Pancreas (tissue), 10 donors: ENCODE measurements around the gene SMCO2. TPM values are rescaled to one million over a fixed set of nuclear protein-coding genes. Genes with fewer than 3 reads are reported as not detected.

ENCODE experiments used
- ATAC-seq, 4 donors: fragments of 200-7000 bp; cut with Tn5 transposase; one replicate each; pipeline versions ENCODE4 v1.8.0 to v1.9.1; 2020; ENCODE audit warnings: mild to moderate bottlenecking in 4 of 4, moderate library complexity in 4 of 4
- DNase-seq, 6 donors: peaks; one replicate each; pipeline ENCODE4 v3.0.0-alpha.2; 2020
- FAIRE-seq: peaks from 2 replicates; lab custom pipeline; 2012; peaks lifted over from hg19 to GRCh38; lab: Jason Lieb, UNC
- H3K27ac ChIP-seq, 4 donors: fragments of 200-600 bp; sonication (generic); 1 replicate in 3 of 4; 2 replicates in 1 of 4; pipeline versions ENCODE4 v1.5.0 to v1.8.0; 2020
- H3K27me3 ChIP-seq, 4 donors: fragments of 200-600 bp; one replicate each; pipeline ENCODE4 v1.8.0; 2021
- H3K36me3 ChIP-seq, 3 donors: fragments of 200-600 bp; sonication (generic) in 1 of 3; one replicate each; pipeline versions ENCODE4 v1.5.0 to v1.8.0; 2020 to 2021
- H3K4me1 ChIP-seq, 3 donors: fragments of 200-600 bp; one replicate each; pipeline ENCODE4 v1.8.0; 2021
- H3K4me3 ChIP-seq, 4 donors: fragments of 200-600 bp; sonication (generic) in 2 of 4; one replicate each; pipeline versions ENCODE4 v1.5.0 to v1.8.0; 2020 to 2021
- H3K9me3 ChIP-seq, 4 donors: fragments of 200-600 bp; one replicate each; pipeline ENCODE4 v1.8.0; 2021
- WGBS, 2 donors: extraction: QIAGEN DNeasy Blood & Tissue Kit; methylation state at CpG; one replicate each; pipeline ENCODE4 v1.1.7; 2013; 5-methylcytosine and 5-hydroxymethylcytosine counted together
- intact Hi-C, 3 donors: fragments of 100-400 bp; cut with DNase I; formaldehyde crosslinking; loops; one replicate each; pipeline versions ENCODE4 v1.11.1 to v1.14.2; 2022
- polyA plus RNA-seq, 2 donors: library from polyadenylated mRNA; stranded (reverse); fragments of 200-250 nt; gene quantifications; one replicate each; pipeline ENCODE4 v1.2.3, GENCODE V29; 2013
- total RNA-seq, 6 donors: library from RNA; stranded (reverse); fragmentation: NEBNext Ultra II Directional in 4 of 6; extraction: Animal tissue kit (Norgen Biotek cat#: 25700) in 4 of 6; gene quantifications; one replicate each; pipeline versions ENCODE4 v1.2.1 to v1.2.4, GENCODE V29; 2021 to 2023
- TF ChIP-seq, protein P1 (sequence below), 4 donors: fragments of 200-600 bp; sonication (generic) in 3 of 4; IDR thresholded peaks; one replicate each; pipeline versions ENCODE4 v1.5.0 to v1.8.0; 2021; ENCODE audit warnings: antibody characterized with exemption in 4 of 4
- donor health status: healthy with polysubstance abuse.
- donor health status: DM: no; HTN: no; CAD: no; lungs with moderate emphysema.
- donor health status: DM: no; HTN: no; CAD: no.
- donor health status: control.
- donor health status: control.
- donor health status: Bipolar disorder and iron deficiency.
- donor health status: DM: yes; HTN: yes; CAD: no.
- donor health status: DM: no; HTN: no; CAD: no.
- donor health status: DM: no; HTN: no; CAD: no.
- donor health status: DM: yes; HTN: yes; CAD: no.

The SMCO2 gene
- total RNA-seq (under 1 TPM in 3 of 6 donors, not detected in 3; 0.28 to 0.50 (median 0.35) TPM), polyA plus RNA-seq (not detected)

DNA sequence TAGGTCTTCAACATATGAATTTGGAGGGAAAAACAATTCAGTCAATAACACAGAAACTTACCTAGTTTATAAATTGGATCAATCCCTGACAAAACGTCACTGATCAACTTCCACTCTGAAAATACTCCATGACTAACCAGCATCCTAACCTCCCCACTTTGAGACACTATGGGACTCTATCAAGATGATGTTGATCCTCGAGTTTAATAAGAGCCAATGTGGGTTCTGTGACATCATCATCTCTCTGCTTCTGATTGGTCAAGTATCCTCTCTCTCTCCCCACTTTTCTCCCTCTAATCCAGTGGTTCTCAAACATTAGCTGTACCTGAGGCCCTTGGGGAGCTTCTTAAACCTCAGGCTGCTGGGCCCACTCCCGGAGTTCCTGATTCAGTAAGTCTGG, at the start of gene SMCO2:
SMCO2 (plus strand) TSS at position 301 of the 400 bp plus-strand sequence. CDS start 23,896 bp downstream, outside the sequence.
- Histone ChIP-seq H3K4me1 (no peaks in the 10 kb centered on the region), H3K4me3 (no peak within 1 kb of the TSS), H3K27ac (no peak within 1 kb of the TSS), H3K9me3 (no peaks in the 10 kb centered on the region), H3K36me3 (no peaks in the 10 kb centered on the region), H3K27me3 (no peaks in the 10 kb centered on the region)
- TF ChIP-seq, protein P1, sequence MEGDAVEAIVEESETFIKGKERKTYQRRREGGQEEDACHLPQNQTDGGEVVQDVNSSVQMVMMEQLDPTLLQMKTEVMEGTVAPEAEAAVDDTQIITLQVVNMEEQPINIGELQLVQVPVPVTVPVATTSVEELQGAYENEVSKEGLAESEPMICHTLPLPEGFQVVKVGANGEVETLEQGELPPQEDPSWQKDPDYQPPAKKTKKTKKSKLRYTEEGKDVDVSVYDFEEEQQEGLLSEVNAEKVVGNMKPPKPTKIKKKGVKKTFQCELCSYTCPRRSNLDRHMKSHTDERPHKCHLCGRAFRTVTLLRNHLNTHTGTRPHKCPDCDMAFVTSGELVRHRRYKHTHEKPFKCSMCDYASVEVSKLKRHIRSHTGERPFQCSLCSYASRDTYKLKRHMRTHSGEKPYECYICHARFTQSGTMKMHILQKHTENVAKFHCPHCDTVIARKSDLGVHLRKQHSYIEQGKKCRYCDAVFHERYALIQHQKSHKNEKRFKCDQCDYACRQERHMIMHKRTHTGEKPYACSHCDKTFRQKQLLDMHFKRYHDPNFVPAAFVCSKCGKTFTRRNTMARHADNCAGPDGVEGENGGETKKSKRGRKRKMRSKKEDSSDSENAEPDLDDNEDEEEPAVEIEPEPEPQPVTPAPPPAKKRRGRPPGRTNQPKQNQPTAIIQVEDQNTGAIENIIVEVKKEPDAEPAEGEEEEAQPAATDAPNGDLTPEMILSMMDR (IDR thresholded peaks at IDR 0.05), result no peak
- intact Hi-C loops, result no loop called here
- ATAC-seq, result no peak
- WGBS, 2 donors, result 80 to 84% methylated on average over 3 of the region's 3 CpGs
- FAIRE-seq, result no peak
- DNase-seq, result no peak

DNA sequence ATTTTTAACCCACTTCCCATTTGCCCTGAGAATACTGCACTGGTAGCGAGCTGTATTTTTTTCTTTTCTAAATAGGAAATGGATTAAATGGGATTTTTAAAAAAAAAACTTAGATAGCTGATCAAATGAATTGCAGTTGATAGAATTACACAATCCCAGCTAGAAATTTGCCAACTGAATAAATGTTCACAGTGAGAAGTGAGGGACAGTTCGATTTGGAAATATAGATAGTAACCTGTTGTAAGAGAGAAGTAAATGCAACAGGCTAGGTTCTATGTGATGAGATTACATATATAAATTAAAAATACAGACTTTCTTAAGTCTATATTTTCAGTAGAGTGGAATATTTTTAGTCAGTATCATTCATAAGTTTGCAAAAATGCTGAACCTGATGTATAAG, 48.1 kb upstream of the SMCO2 start:
- no peak overlapping the region for H3K4me3 ChIP-seq
- no peaks in the 10 kb centered on the region for H3K9me3 ChIP-seq
- FAIRE-seq (no peak), ATAC-seq (no peak), DNase-seq (no peak)
- intact Hi-C loops, result no loop called here
- H3K36me3 ChIP-seq, result no peaks in the 10 kb centered on the region
- 69 to 70% methylated on average over 2 of the region's 2 CpGs for WGBS, 2 donors
- H3K4me1 ChIP-seq, result no peaks in the 10 kb centered on the region
- H3K27ac ChIP-seq, result no peak overlapping the region
- H3K27me3 ChIP-seq, result no peaks in the 10 kb centered on the region
- TF ChIP-seq, protein P1 (IDR thresholded peaks at IDR 0.05), result no peak

DNA sequence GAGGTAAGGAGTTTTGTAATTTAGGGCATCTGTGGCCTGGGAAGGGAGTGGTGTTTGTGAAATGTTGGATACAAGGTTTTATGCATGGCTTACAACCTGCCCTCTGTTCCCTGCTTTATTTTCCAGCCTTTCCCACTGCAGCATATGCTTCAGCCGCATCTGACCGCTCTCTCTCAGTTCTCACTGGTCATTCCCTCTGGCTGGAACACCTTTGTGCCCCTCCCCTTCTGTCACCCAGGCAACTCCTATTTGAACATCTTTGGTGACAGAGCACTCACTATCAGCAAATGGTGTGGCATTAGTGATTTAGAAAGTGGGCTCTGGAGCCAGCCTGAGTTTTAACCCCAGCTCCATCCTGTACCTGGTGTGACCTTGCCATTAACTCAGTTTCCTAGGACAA, 47.5 kb upstream of the SMCO2 start:
- 92 to 94% methylated on average over 2 of the region's 2 CpGs for WGBS, 2 donors
- Histone ChIP-seq H3K9me3 (no peaks in the 10 kb centered on the region), H3K36me3 (no peaks in the 10 kb centered on the region), H3K4me3 (no peak overlapping the region), H3K4me1 (no peaks in the 10 kb centered on the region), H3K27me3 (no peaks in the 10 kb centered on the region), H3K27ac (no peak overlapping the region)
- DNase-seq (no peak), ATAC-seq (no peak), FAIRE-seq (no peak)
- TF ChIP-seq, protein P1 (IDR thresholded peaks at IDR 0.05), result no peak
- intact Hi-C loops, result no loop called here

DNA sequence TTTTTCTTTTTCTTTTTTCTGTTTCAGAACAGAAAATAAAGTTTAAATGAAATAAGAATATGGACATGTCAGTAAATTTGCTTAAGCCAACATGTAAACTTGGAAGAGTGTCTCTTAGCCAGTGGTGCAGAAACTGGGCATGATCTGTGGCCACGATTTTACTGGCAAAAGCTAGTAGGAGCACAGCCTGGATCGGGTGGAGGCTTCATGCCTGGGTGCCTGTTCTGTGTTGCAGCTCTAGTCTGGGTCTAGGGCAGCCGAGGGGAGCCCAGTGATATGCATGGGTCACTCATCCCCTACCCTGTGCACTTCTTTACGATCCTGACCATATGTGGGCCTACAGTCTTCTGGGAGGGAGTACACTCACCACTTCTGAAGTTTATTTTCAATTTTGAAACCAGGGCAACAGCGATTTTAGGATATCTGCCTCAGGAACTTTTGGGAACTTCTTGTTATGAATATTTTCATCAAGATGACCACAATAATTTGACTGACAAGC, 45.6 kb upstream of the SMCO2 start:
- WGBS, 2 donors, result 63 to 68% methylated on average over 5 of the region's 5 CpGs
- no peaks in the 10 kb centered on the region for H3K27me3 ChIP-seq
- DNase-seq, result no peak
- H3K9me3 ChIP-seq, result no peaks in the 10 kb centered on the region
- TF ChIP-seq, protein P1 (IDR thresholded peaks at IDR 0.05), result no peak
- peak in 1 of 4 donors; percentile 19 for ATAC-seq
- H3K36me3 ChIP-seq, result no peaks in the 10 kb centered on the region
- no peak overlapping the region for H3K4me3 ChIP-seq
- intact Hi-C loops, result no loop called here
- FAIRE-seq, result no peak
- H3K27ac ChIP-seq, result no peak overlapping the region
- no peaks in the 10 kb centered on the region for H3K4me1 ChIP-seq

DNA sequence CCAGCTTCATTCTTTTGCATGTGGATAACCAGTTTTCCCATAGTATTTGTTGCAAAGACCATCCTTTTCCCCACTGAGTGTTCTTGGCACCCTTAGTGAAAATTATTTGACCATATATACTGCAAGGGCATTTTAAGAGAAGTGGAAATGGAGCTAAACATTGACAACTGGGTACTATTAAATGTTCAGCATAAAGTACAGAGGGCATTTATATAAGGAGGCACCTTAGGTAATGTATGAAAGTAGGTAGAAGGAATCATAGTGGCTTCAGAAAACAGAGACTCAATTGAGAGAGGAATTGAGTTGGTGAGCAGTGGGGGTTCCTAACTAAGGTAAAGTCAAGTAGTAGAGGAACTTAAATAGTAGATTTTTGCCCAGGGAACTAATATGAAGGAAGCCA, 34.5 kb upstream of the SMCO2 start:
- H3K36me3 ChIP-seq, result no peaks in the 10 kb centered on the region
- ATAC-seq (no peak), FAIRE-seq (no peak), DNase-seq (no peak)
- H3K4me1 ChIP-seq, result no peaks in the 10 kb centered on the region
- TF ChIP-seq, protein P1 (IDR thresholded peaks at IDR 0.05), result no peak
- no peaks in the 10 kb centered on the region for H3K9me3 ChIP-seq
- intact Hi-C loops, result no loop called here
- no peaks in the 10 kb centered on the region for H3K27me3 ChIP-seq
- no peak overlapping the region for H3K27ac ChIP-seq
- H3K4me3 ChIP-seq, result no peak overlapping the region
